GM21360 (cell line): Measurements from ENCODE around the gene EFNA4.
"Not testable (repeated sequence)": the region's sequence is repeated elsewhere in the genome, so short reads cannot be mapped to it uniquely, and the experiment has no call there.

Source experiments
- ATAC-seq: cut with Tn5 transposase; IDR thresholded peaks from one replicate; pipeline ENCODE4 v1.9.1; 2021; ENCODE audit warnings: mild to moderate bottlenecking, moderate library complexity; ENCODE audit not compliant: unreplicated experiment

EFNA4 gene

DNA sequence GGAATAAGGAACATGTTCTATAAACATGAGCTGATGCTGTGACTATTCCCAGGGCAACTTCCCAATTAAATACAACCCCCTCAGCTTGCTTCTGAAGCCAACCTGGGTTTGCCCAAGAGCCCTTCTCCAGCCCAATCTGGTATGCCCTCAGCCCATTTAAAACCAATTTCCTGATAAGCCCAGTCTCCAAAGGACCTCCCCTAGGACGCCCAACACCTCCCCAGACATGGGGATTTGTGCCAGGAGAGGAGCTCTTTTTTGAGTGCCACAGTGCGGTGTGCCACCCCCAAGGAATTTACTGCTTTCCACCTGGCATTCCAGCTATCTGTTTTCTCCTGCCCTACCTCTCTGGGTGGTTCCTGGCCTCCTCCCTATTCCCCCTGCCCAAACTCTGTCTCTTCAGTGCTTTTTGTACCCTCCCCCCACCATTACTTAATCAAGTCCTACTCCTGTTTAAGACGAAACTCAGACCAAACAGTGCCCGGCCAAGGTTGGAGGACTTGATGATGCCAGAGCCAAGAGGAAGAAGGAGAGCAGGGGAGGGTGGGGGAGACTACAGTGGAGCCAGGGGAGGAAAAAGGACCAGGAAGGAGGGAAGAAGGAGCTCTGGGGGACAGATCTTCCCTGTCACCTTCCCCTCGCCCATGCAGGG lies 52.7 kb downstream of the EFNA4 start:
- ATAC-seq = no peak

GRCh38 chr1:155117610-155118009 lies 54.1 kb downstream of the EFNA4 start:
- ATAC-seq = no peak

- ATAC-seq = not testable (repeated sequence)
These were observed 54.5 kb downstream of the EFNA4 start for GRCh38 chr1:155118090-155118489.
